ENCODE results near the gene MTURN.

- TF ChIP-seq CTCF (IDR thresholded peaks at IDR 0.05; ENCODE audit: insufficient read depth, low read length, poor library complexity, severe bottlenecking) (no peak), EZH2phosphoT487 (conservative IDR thresholded peaks at IDR 0.05; ENCODE audit: low read length) (no peak)
Measured at GRCh38 chr7:30165590-30165989, 30.8 kb downstream of the MTURN start.
